H1 (cell line): ENCODE results near the gene ROBO2.

Experiments
- BRCA1 ChIP-seq: IDR thresholded peaks from 2 replicates; pipeline ENCODE4 v1.6.1; 2012; ENCODE audit warnings: low read depth, low read length, improper control_type of control experiment
- CHD2 ChIP-seq: IDR thresholded peaks from 2 replicates; pipeline ENCODE4 v1.6.1; 2012; ENCODE audit warnings: low read length, improper control_type of control experiment
- CREB1 ChIP-seq: IDR thresholded peaks from 2 replicates; pipeline ENCODE4 v1.6.1; 2012; ENCODE audit warnings: inconsistent platforms
- GABPA ChIP-seq: IDR thresholded peaks from 2 replicates; pipeline ENCODE4 v1.6.1; 2011; ENCODE audit warnings: mild to moderate bottlenecking, low read length, moderate library complexity, borderline replicate concordance; ENCODE audit not compliant: insufficient read depth
- MAFK ChIP-seq: IDR thresholded peaks from 2 replicates; pipeline ENCODE4 v1.6.1; 2012; ENCODE audit warnings: low read depth, mild to moderate bottlenecking, improper control_type of control experiment, low read length
- RFX5 ChIP-seq: IDR thresholded peaks from 2 replicates; pipeline ENCODE4 v1.6.1; 2011; ENCODE audit warnings: low read depth, low read length, improper control_type of control experiment, borderline replicate concordance
- TF ChIP-seq, protein P1 (sequence below), 3 experiments: IDR thresholded peaks; 1 replicate in 2 of 3; 2 replicates in 1 of 3; pipeline versions ENCODE4 v1.5.1 to v1.6.1; 2011; ENCODE audit warnings: low read length in 3 of 3, mild to moderate bottlenecking in 3 of 3, inconsistent platforms in 2 of 3, low read depth in 1 of 3, moderate library complexity in 1 of 3; ENCODE audit not compliant: insufficient read depth in 1 of 3; ENCODE audit errors: control extremely low read depth in 1 of 3

DNA sequence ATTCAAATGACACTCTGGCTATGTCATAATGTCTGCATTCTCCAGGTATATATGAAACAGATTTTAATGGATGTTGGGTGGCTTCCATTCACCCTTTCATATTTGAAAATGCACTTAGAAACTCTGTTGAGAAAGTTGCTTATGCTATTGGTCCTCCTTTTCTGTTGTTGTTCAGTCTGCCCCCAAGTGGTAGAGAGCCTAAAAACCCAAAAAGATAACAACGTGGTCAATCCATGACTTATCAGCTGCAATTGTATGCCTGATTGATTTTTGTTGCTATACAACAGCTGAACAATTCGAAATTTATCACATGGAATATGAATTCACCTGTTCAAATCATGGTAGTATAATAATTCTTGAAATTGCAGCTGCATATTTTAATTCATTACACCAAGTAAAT, 279.8 kb downstream of the ROBO2 start:
- TF ChIP-seq, protein P1, sequence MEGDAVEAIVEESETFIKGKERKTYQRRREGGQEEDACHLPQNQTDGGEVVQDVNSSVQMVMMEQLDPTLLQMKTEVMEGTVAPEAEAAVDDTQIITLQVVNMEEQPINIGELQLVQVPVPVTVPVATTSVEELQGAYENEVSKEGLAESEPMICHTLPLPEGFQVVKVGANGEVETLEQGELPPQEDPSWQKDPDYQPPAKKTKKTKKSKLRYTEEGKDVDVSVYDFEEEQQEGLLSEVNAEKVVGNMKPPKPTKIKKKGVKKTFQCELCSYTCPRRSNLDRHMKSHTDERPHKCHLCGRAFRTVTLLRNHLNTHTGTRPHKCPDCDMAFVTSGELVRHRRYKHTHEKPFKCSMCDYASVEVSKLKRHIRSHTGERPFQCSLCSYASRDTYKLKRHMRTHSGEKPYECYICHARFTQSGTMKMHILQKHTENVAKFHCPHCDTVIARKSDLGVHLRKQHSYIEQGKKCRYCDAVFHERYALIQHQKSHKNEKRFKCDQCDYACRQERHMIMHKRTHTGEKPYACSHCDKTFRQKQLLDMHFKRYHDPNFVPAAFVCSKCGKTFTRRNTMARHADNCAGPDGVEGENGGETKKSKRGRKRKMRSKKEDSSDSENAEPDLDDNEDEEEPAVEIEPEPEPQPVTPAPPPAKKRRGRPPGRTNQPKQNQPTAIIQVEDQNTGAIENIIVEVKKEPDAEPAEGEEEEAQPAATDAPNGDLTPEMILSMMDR (IDR thresholded peaks at IDR 0.05; ENCODE audit: control extremely low read depth in 1 of 3, insufficient read depth in 1 of 3, low read depth in 1 of 3, low read length in 3 of 3) = peak in 2 of 3 experiments; percentile 62 to 65; a peak in 2 of 4 replicates
- TF ChIP-seq MAFK (no peak), CREB1 (no peak), BRCA1 (no peak), CHD2 (no peak), RFX5 (no peak), GABPA (no peak)
